ENCODE measurements around the gene SLC25A13.

The SLC25A13 gene, protein sequence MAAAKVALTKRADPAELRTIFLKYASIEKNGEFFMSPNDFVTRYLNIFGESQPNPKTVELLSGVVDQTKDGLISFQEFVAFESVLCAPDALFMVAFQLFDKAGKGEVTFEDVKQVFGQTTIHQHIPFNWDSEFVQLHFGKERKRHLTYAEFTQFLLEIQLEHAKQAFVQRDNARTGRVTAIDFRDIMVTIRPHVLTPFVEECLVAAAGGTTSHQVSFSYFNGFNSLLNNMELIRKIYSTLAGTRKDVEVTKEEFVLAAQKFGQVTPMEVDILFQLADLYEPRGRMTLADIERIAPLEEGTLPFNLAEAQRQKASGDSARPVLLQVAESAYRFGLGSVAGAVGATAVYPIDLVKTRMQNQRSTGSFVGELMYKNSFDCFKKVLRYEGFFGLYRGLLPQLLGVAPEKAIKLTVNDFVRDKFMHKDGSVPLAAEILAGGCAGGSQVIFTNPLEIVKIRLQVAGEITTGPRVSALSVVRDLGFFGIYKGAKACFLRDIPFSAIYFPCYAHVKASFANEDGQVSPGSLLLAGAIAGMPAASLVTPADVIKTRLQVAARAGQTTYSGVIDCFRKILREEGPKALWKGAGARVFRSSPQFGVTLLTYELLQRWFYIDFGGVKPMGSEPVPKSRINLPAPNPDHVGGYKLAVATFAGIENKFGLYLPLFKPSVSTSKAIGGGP

DNA sequence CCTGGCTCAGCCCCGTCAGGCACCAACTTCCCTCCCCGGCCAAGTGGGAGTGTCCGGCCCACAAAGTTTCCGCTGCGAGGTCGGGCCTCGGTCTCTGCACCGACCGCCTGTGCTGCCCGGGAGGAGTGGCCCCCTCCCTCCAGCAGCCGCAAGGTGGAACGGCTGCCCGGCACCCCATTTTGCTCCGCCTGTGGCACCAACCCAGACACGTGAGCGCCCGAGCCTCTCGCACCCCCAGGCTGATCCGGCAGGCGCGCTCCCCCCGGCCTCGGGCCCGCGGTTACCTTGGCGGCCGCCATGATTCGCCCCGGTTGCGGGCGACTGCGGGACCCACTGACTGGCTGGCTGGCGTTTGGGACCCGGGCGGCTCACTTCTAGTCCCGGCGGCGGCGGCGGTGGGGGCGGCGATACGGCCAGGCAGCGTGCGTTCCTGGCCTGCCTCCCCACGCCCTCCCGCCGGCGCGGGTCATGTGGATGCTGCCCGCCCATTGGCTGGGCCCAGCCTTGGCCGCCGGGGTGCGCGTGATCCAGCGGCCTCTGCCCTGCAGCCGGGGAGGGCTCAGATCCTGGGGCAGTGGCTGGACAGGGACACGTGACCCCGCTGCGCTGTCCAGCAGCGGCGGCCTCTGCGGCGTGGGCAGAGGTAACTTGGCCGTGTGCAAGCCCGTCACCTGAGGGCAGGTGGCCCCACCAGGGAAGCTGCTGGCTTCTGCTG, at the start of gene SLC25A13:
TSS of gene SLC25A13 (minus strand) at position 441 of the 715 bp plus-strand sequence. CDS start at position 299, 142 bp downstream.
- TF ChIP-seq, protein P1, sequence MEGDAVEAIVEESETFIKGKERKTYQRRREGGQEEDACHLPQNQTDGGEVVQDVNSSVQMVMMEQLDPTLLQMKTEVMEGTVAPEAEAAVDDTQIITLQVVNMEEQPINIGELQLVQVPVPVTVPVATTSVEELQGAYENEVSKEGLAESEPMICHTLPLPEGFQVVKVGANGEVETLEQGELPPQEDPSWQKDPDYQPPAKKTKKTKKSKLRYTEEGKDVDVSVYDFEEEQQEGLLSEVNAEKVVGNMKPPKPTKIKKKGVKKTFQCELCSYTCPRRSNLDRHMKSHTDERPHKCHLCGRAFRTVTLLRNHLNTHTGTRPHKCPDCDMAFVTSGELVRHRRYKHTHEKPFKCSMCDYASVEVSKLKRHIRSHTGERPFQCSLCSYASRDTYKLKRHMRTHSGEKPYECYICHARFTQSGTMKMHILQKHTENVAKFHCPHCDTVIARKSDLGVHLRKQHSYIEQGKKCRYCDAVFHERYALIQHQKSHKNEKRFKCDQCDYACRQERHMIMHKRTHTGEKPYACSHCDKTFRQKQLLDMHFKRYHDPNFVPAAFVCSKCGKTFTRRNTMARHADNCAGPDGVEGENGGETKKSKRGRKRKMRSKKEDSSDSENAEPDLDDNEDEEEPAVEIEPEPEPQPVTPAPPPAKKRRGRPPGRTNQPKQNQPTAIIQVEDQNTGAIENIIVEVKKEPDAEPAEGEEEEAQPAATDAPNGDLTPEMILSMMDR (IDR thresholded peaks at IDR 0.05): no peak

DNA sequence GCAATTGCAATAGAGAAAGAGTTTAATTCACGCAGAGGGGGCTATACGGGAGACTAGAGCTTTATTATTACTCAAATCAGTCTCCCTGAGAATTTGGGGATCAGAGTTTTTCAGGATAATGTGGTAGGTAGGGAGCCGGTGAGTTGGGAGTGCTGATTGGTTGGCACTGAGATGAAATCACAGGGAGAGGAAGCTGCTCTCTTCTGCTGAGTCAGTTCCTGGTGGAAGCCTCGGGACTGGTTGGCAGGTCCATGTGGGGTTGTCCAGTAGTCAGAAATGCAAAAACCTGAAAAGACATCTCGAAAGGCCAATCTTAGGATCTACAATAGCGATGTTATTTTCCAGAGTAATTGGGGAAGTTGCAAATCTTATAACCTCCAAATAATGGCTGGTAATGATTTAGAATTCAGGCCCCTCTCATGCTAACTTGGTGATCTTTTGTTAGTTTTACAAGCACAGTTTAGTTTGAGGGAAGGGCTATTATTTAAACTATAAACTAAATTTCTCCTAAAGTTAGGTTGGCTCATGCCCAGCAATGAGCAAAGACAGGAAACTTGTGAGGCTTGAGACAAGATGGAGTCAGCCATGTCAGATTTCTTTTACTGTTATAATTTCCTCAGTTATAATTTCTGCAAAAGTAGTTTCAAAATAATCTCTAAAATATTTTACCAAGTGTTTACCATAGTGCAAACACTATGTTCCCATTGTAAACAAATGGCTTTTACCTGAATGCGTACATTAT, 39.4 kb upstream of the SLC25A13 start:
- TF ChIP-seq, protein P1 (IDR thresholded peaks at IDR 0.05): no peak

DNA sequence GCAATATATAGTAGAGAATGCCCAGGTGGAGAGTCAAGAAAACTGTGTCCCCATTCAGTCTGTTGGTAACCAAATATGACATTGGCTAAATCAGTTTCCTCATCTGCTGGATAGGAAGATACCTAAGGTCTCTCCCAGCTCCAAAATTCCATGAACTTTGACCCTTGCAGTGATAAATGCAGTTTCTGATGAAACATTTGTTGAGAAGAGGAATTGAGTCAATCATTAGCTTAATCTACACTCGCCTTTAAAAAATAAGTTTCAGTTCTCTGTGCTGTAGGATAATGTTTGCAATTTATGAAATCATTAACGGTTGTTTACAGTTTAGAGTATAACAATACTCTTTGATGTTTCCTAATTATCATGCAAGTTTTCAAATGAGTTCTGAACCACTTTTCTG, 38.0 kb upstream of the SLC25A13 start:
- TF ChIP-seq, protein P1 (IDR thresholded peaks at IDR 0.05): no peak

DNA sequence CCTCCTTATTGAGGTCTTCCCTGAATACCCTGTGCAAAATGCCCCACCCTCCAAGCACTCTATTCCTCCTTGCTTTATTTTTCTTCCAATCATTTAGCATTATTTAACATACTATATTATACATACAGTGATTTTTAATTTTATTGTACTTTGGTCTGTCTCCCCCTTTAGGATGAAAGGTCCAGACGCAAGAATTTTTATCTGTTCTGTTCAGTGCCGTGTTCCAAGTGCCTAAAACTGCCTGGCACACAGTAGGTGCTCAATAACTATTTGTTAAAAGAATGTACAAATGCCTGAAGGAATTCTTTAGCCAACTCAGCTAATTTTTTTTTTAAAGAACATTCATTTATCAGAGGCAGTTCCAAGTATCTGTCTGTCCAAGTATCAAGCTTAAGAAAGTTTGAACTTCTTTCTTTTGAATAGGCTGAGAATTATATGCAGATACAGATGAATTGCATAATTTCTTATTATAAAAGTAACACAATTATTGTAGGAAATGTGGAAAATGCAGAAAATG, 34.1 kb upstream of the SLC25A13 start:
- TF ChIP-seq, protein P1 (IDR thresholded peaks at IDR 0.05): no peak

DNA sequence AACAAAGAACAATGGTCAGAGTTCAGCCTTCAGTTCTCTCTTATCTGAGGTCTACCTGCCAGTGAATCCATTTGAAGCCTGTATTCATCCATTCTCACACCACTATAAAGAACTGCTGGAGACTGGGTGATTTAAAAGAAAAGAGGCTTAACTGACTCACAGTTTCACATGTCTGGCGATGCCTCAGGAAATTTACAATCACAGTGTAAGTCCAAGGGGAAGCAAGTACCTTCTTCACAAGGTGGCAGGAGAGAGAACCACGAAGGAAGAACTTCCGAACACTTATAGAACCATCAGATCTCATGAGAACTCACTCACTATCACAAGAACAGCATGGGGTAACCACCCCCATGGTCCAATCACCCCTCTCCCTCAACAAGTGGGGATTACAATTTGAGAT, 33.0 kb upstream of the SLC25A13 start:
- TF ChIP-seq, protein P1 (IDR thresholded peaks at IDR 0.05): no peak

DNA sequence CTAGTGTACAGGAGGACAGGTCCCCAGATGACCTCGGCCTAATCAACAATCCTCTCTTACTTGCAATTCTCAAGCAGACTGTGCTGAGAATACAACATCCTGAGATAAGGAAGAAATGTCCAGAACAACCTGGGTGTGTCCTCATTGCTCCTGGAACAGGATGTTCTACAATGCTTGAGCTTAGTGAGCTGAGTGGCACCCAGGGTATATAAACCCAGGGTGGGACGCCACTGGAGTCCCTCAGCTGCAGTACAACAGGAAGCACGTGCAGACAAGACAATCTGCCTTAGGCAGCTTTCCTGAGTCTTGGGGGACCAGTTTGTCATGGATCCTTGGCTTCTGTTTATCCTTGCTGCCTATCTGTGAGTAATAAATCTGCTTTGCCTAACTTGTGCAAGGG, 27.7 kb upstream of the SLC25A13 start:
- TF ChIP-seq, protein P1 (IDR thresholded peaks at IDR 0.05): no peak

DNA sequence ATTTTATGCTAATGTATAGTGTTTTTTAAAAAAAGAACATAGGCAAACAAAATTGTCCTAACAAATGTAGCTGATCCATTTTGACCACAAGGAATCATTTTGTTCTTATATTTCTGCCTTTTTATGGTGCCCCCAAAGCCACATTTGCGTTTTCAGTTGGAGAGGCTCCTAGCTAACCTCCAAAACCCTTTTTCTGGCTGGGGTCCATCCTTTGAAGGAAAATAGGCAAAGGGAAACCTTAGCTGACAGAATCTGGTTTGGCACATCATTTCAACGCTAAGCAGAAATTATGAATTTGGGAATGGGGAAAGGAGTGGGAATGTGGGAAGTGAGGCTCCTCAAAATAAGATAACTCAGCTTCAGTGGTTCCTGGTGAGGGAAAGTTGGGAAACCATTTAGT, 25.6 kb upstream of the SLC25A13 start:
- TF ChIP-seq, protein P1 (IDR thresholded peaks at IDR 0.05): no peak

Measured in LNCAP (cell line).